SH-SY5Y (cell line): ENCODE data around the gene DUSP5.

Experiments
- GATA2 ChIP-seq: IDR thresholded peaks from 2 replicates; pipeline ENCODE4 v1.6.1; 2011; ENCODE audit warnings: mild to moderate bottlenecking, low read depth, low read length
- GATA3 ChIP-seq: IDR thresholded peaks from 2 replicates; pipeline ENCODE4 v1.6.1; 2011; ENCODE audit warnings: low read depth, mild to moderate bottlenecking, low read length, moderate library complexity

The DUSP5 gene

DNA sequence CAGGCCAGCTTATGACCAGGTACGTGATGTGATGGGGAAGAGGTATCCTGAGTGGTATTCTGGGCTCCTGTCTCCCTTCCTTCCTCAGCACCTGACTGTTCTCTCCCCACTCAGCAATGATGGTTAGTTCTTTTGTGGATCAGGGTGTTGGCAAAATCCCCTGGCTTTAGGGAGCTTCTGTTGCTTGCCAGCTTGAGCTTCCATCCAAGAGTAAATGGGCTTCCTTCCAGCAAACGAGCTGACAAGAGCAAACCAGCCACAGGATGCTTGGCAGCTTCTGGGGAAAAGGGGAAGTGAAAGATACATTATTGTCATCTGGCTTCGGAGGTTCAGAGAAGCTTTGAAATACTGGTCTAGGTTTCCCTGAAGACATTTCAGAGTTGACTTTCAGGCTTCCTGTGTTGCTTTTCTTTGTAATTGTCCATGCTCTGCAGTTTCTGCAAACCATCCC lies 5.2 kb downstream of the DUSP5 start:
- no peak for TF ChIP-seq GATA2
- TF ChIP-seq GATA3: no peak

DNA sequence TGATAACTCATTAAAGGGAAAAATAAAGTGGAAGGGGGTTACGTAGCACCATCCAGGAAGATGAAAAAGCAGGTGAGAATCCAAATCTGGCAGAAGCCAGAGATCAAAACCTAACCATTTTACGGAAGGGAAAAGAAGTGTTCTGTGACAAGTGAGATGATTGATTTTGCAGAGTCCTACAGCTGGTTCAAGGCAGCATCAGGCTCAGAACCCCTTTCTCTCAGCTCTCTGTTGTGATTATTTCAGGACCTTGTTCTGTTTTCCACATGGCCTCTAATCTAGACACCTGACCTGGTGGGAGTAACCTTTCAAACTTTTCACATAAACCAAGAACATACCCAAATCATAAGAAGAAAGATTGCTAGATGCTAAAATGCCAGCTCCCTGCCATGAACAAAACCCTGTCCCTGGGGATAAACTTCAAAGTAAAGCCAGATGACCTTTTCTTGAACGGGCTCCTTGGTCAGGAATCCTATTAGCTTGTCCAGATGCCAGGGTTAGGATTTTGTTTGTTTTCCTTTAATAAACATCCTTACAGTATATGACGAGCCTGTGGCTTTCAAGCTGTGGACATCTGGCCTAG lies 5.9 kb downstream of the DUSP5 start:
- no peak for TF ChIP-seq GATA2
- no peak for TF ChIP-seq GATA3

DNA sequence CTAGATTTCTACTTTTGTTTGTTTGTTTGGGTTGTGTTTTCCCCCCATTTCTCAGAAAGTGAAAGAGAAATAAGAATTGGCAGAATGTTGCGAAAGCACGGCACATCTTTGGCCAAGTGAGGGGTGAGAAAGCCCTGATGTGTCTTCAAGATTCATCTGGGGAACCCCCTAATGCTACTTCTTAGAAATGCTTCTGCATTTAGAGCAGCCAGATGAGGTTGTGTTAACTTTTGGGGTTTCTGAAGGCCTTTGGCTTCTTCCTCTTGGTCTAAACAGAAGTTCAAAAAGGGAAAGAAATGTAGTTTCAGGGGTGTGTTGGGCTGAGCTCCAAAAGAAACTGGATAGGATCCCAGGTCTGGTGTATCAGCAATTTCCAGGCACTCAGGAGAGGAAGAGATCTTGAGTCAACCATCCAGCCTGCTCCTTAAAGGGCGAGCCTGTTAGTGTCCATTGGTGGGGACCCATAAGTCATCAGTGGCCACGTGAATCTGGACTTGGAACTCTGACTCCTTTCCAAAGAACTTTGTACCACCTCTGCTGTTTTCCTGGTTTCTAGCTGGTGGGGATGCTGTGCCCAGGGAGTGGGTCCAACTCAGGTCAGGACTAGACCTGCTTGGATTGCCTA lies 6.5 kb downstream of the DUSP5 start:
- TF ChIP-seq GATA2 (no peak), GATA3 (no peak)

DNA sequence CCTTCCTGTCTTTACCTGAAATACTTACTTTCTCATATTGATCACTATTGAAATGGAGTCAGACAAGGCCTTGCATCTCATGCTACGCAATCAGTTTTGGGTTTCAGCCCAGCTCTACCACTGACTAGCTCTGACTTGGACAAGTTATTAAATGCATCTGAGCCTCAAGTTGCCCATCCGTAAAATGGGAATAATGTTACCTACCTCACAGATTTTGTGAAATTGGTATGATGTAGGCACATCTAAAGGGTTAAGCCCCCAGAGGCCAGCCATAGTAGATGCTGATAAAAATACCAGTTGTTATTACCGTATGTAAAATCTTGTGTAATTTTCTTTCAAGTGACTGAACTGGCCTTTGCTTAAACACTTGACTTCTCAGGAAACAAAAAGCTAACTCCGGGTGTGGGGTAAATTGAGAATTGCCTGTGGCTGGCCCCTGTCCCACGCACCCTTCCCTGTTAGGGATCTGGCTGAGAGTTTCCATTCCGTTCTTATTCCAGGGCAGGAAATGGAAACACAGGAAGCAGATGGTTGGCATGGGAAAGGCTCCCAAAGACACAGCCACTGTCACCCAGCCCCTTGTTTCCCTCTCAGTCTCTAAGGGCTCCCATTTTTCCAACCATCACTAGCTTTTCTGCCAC lies 7.5 kb downstream of the DUSP5 start:
- TF ChIP-seq GATA3: no peak

DNA sequence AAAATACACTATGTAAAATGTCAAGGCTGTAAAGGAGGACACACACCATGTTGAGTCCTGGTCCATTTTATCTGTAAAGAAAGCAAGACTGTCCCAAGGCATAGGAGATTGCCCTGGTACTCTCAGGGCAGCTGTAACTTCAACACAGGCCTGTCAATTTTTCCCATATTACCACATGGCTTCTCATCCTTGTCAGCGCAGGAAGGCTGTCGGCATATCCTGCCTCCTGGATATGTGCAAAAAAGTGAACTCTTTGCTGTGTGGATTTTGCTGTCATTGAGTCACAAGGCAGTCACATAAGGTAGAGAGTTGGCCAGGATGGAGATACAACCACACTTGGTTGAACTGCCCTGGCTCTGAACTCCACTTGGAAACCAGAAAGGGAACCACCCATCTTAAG lies 8.7 kb downstream of the DUSP5 start:
- TF ChIP-seq GATA3: no peak
- no peak for TF ChIP-seq GATA2

DNA sequence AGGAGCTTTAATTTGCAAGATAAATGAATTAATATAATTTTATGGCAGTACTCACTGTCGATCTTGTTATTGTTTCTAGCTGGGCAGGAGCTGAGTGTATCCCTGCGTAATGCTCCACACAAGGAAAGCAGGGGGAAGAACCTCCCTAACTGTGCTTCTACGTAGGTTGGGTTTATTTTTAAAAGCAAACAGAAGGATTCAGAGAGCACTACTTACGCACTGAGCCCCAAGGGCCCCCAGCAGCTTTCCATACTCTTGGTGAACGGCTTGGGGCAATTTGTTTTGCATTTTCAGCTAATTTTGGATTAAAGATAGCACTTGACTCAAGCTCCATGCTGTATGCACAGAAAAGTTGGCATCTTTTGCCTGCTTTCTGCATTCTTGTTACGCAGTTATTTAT lies 9.6 kb downstream of the DUSP5 start:
- TF ChIP-seq GATA3 (no peak), GATA2 (no peak)

DNA sequence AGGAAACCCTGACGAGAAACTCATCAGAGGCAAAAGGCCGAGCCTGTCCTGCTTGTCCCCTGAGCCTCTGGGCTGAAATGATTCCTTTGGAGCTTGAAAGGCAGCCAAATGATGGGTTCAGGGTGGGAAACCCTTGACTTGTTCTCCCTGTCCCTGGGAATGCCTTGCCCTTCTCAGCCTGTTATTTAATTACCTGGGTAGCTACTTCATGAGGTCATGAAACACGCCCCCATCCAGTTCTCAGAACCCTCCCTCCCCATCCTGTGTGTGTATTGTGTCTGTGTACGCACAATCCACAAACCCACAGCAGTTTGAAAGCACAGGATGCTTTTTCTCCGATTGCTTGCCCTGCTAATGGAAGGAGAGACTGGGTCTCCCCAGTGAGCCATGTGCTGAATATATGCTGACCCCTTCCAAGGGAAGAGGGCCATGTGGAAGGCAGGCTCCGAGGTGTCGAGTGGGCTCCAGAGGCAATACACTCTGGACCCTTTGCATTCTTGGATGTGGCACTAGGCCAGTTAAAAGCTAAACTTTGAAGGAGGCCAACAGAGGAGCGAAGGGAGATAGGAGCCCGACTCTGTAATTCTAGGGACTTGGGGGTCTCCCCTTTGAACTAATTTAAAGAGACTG lies 10.6 kb downstream of the DUSP5 start:
- TF ChIP-seq GATA3 (no peak), GATA2 (no peak)

DNA sequence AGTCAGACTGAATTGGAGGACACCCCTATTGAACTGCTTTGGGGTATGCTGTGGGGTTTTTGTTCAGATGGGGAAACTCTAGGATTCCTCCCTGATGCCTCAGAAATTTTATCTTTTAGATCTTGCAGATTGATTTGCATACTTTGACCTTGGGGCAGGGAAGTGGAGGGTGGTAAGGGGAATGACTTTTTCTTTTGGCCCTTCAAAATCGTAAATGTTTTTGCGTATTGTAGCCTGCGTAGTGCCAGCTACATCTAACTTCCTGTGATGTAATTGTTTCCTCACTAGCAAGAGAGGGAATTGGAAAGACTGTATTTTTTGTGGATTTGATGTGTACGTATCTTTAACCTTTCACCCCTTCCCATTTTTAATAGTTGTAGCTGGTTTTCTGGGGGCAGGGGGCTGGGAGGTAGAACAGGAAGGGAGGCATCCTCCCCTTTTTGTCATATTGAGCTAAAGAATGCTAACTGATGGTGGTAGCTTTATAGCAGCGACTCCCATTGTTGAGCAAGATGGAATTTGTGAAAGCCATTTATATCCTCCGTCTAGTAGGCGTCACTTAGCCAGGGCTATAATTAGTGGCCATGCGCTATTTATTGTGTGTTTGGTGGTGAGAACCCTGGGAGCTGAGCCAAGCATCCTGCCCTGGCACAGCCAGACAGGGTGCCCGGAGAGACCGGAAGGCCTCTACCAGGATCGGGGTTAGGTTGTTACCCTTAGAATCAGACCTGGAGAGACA lies 11.3 kb downstream of the DUSP5 start:
- TF ChIP-seq GATA2: no peak
- TF ChIP-seq GATA3: no peak

DNA sequence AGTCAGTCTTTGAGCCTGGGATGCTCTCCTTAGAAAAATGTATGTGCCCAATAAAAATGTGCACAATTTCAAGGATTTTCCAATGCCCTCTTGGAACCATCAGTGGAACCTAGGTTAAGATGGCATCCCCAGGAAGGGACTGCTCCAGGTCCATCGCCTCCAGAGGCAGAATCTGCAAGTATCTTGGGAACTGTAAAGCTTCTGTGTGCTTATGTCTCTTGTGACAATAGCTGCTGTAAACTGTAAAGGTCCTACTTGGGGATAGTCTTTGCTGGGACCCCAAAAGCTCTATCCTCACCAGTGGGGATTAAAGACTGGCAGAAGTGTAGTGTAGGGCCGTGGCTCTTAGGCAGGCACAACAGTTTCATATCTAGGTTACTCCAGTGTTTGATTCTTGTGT lies 11.9 kb downstream of the DUSP5 start:
- no peak for TF ChIP-seq GATA2
- no peak for TF ChIP-seq GATA3

DNA sequence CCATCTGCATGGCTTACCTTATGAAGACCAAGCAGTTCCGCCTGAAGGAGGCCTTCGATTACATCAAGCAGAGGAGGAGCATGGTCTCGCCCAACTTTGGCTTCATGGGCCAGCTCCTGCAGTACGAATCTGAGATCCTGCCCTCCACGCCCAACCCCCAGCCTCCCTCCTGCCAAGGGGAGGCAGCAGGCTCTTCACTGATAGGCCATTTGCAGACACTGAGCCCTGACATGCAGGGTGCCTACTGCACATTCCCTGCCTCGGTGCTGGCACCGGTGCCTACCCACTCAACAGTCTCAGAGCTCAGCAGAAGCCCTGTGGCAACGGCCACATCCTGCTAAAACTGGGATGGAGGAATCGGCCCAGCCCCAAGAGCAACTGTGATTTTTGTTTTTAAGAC lies 12.4 kb downstream of the DUSP5 start:
- TF ChIP-seq GATA3: no peak
- TF ChIP-seq GATA2: no peak

DNA sequence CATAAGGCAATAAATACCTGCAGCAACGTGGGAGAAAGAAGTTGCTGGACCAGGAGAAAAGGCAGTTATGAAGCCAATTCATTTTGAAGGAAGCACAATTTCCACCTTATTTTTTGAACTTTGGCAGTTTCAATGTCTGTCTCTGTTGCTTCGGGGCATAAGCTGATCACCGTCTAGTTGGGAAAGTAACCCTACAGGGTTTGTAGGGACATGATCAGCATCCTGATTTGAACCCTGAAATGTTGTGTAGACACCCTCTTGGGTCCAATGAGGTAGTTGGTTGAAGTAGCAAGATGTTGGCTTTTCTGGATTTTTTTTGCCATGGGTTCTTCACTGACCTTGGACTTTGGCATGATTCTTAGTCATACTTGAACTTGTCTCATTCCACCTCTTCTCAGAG lies 13.0 kb downstream of the DUSP5 start:
- no peak for TF ChIP-seq GATA2
- no peak for TF ChIP-seq GATA3

DNA sequence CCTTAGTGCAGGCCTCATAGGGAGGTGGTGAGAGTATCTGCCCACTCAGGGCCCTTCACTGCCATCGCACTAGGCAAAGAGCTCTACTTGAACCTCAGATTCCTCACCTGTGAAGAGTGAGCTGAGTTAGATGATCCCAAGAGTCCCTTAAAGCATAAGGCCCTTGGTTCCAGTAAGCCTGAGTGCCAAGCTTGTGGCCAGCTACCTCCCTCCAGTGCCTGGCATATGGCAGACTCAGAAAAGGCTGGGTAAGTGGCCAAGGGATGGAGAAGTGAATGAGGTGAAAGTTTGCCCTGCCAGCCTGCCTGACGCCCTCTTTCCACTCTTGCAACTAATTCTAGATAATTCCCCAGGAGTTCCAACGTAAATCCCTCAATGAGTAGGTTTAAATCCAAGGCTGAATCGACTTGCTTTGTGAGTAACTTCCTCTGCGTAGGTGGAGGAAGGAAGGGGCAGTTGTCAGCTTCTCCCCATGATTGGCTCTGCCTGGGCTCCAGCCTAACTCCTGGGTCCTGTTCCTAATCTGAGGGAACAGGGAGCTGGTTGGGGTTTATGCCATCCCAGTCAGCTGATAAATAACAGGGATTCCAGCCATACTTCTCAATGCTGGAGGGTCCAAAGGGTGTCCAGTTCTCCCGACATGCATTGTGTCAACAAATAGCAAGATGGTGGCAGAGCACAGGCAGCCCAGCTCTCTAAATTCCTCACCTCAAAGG lies 14.2 kb downstream of the DUSP5 start:
- TF ChIP-seq GATA3 (no peak), GATA2 (no peak)

DNA sequence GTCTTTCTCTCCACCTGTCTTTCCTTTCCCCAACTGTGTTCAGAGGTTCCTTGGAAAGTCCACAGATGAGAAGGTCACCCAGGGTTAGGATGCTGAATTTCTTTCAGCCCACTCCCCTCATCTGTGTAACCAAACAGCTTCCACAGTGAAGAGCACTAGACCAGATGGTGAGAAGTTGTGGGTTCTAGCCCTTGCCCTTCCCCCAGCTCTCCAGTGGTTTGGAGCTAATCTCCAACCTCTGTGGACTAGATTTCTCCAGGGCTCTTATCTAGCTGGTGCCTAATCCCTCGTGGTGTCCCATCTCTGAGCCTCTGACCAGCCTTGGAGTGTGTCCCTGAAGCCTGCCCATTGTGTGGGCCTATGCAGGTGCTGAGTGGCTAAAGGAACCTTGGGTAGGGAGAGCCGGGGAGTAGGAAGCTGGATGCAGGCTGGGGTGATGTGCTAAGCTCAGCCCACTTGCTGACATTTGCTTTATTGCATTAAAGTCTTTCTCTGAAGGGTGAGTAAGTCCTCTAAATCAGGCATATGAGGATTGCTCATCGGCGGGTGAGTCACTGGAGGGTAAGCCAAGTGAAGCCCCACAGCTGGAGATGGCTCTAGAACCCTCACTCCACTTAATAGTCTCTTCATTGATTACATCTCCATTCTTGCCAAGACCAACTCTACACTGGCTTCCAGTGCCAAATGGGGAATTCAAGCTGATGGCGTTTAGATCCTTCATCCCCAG lies 14.9 kb downstream of the DUSP5 start:
- TF ChIP-seq GATA3 (no peak), GATA2 (no peak)
